ENCODE results near the gene SPAG8. TPM values are rescaled to one million over a fixed set of nuclear protein-coding genes. Genes with fewer than 3 reads are reported as not detected.

SPAG8 gene
- total RNA-seq, 1 donor from 2014 or later: not detected

- Mint-ChIP-seq H3K27me3 (ENCODE audit: unreplicated experiment) (peaks cover 6% of the 10 kb centered on the region), H3K4me1 (ENCODE audit: low read depth, unreplicated experiment) (peaks cover 8% of the 10 kb centered on the region), H3K9me3 (ENCODE audit: unreplicated experiment) (peaks cover 13% of the 10 kb centered on the region), H3K27ac (ENCODE audit: unreplicated experiment) (no peak overlapping the region), H3K36me3 (ENCODE audit: unreplicated experiment) (peaks cover 4% of the 10 kb centered on the region), H3K4me3 (ENCODE audit: unreplicated experiment) (no peak overlapping the region)
- DNase-seq: no peak
- no peak for TF ChIP-seq CTCF (IDR thresholded peaks at IDR 0.05; ENCODE audit: partially characterized antibody, unreplicated experiment)
Observed at GRCh38 chr9:35760651-35761050, 51.4 kb downstream of the SPAG8 start.

GRCh38 chr9:35759795-35760194, 52.3 kb downstream of the SPAG8 start:
- peaks cover 13% of the 10 kb centered on the region for H3K9me3 Mint-ChIP-seq (ENCODE audit: unreplicated experiment)
- H3K4me1 Mint-ChIP-seq (ENCODE audit: low read depth, unreplicated experiment): peaks cover 8% of the 10 kb centered on the region
- no peak overlapping the region for H3K27ac Mint-ChIP-seq (ENCODE audit: unreplicated experiment)
- no peak overlapping the region for H3K4me3 Mint-ChIP-seq (ENCODE audit: unreplicated experiment)
- H3K27me3 Mint-ChIP-seq (ENCODE audit: unreplicated experiment): peaks cover 6% of the 10 kb centered on the region
- peaks cover 4% of the 10 kb centered on the region for H3K36me3 Mint-ChIP-seq (ENCODE audit: unreplicated experiment)
- DNase-seq: no peak
- TF ChIP-seq CTCF (IDR thresholded peaks at IDR 0.05; ENCODE audit: partially characterized antibody, unreplicated experiment): no peak

Other genes starting within 250 kb of the SPAG8 start
- 28.7 TPM for gene TESK1, start 207.0 kb downstream of the SPAG8 start, total RNA-seq (ENCODE audit: unreplicated experiment)
- 4.9 TPM for gene CD72, start 193.8 kb downstream of the SPAG8 start, total RNA-seq (ENCODE audit: unreplicated experiment)
- 3.4 TPM for gene SIT1, start 161.3 kb downstream of the SPAG8 start, total RNA-seq (ENCODE audit: unreplicated experiment)
- 35,708 TPM for gene RMRP, start 154.2 kb downstream of the SPAG8 start, total RNA-seq (ENCODE audit: unreplicated experiment)
- gene CCDC107, start 154.0 kb downstream of the SPAG8 start, total RNA-seq (ENCODE audit: unreplicated experiment): 32.5 TPM
- 2.6 TPM for gene ARHGEF39, start 147.1 kb downstream of the SPAG8 start, total RNA-seq (ENCODE audit: unreplicated experiment)
- not detected for gene CA9, start 138.3 kb downstream of the SPAG8 start, total RNA-seq (ENCODE audit: unreplicated experiment)
- 188 TPM for gene TPM2, start 122.3 kb downstream of the SPAG8 start, total RNA-seq (ENCODE audit: unreplicated experiment)
- 56.2 TPM for gene TLN1, start 80.1 kb downstream of the SPAG8 start, total RNA-seq (ENCODE audit: unreplicated experiment)
- 32.0 TPM for gene CREB3, start 79.6 kb downstream of the SPAG8 start, total RNA-seq (ENCODE audit: unreplicated experiment)
- 287 TPM for gene GBA2, start 63.0 kb downstream of the SPAG8 start, total RNA-seq (ENCODE audit: unreplicated experiment)
- 44.0 TPM for gene RGP1, start 63.0 kb downstream of the SPAG8 start, total RNA-seq (ENCODE audit: unreplicated experiment)
- gene MSMP, start 58.0 kb downstream of the SPAG8 start, total RNA-seq (ENCODE audit: unreplicated experiment): not detected
- gene NPR2, start 20.7 kb downstream of the SPAG8 start, total RNA-seq (ENCODE audit: unreplicated experiment): 357 TPM
- 48.1 TPM for gene HINT2, start 2.8 kb upstream of the SPAG8 start, total RNA-seq (ENCODE audit: unreplicated experiment)
- gene FAM221B, start 16.5 kb upstream of the SPAG8 start, total RNA-seq (ENCODE audit: unreplicated experiment): not detected
- gene TMEM8B, start 17.0 kb upstream of the SPAG8 start, total RNA-seq (ENCODE audit: unreplicated experiment): 44.4 TPM
- not detected for gene OR13J1, start 58.1 kb upstream of the SPAG8 start, total RNA-seq (ENCODE audit: unreplicated experiment)
- gene HRCT1, start 93.9 kb upstream of the SPAG8 start, total RNA-seq (ENCODE audit: unreplicated experiment): not detected
- gene SPAAR, start 97.2 kb upstream of the SPAG8 start, total RNA-seq (ENCODE audit: unreplicated experiment): not detected
- not detected for gene OR2S2, start 145.9 kb upstream of the SPAG8 start, total RNA-seq (ENCODE audit: unreplicated experiment)
- gene RECK, start 224.7 kb upstream of the SPAG8 start, total RNA-seq (ENCODE audit: unreplicated experiment): 11.1 TPM